ENCODE data around the gene ARHGAP44.
A peak's percentile ranks its signal among the peaks of the same experiment; 100 is the strongest.
"Not testable (repeated sequence)": the region's sequence is repeated elsewhere in the genome, so short reads cannot be mapped to it uniquely, and the experiment has no call there.

The ARHGAP44 gene

DNA sequence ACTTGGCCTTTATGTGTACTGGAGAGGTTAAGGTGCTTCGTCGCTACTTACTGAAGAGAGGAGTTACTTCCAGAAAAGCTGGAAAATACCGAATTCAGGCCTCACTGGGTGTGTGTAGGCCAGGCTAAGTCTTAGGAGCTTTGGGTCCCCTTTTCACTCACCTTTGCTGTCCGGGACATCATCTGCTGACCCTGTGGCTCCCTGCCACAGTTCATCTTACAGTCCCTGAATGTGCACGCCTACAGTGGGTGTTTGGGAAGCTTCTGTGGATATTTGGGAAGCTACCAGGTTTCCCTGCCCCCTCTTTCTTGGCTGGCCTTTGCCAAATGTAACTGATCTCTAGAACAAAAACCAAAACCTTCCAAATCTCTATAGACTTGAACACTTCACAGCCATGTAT is 177.1 kb downstream of the ARHGAP44 start:
- H3K9me3 ChIP-seq (ENCODE audit: control insufficient read depth in 2 of 2, low read length in 2 of 2): no peaks in the 10 kb centered on the region
- no peak overlapping the region for H3K9ac ChIP-seq (ENCODE audit: low read depth in 1 of 2, low read length in 2 of 2)
- no peak overlapping the region for H3K27ac ChIP-seq (ENCODE audit: low read depth in 2 of 2, low read length in 2 of 2)
- no peak overlapping the region for H3K4me3 ChIP-seq (ENCODE audit: low read length in 2 of 2)
- peaks cover 10 to 12% of the 10 kb centered on the region in 2 donors for H3K36me3 ChIP-seq (ENCODE audit: control insufficient read depth in 2 of 2, insufficient read depth in 2 of 2, low read length in 2 of 2)
- H3K4me1 ChIP-seq (ENCODE audit: control insufficient read depth in 2 of 2, insufficient read depth in 2 of 2, low read length in 2 of 2): no peaks in the 10 kb centered on the region
- H3K27me3 ChIP-seq (ENCODE audit: control insufficient read depth in 2 of 2, insufficient read depth in 2 of 2, low read length in 2 of 2): no peaks in the 10 kb centered on the region

DNA sequence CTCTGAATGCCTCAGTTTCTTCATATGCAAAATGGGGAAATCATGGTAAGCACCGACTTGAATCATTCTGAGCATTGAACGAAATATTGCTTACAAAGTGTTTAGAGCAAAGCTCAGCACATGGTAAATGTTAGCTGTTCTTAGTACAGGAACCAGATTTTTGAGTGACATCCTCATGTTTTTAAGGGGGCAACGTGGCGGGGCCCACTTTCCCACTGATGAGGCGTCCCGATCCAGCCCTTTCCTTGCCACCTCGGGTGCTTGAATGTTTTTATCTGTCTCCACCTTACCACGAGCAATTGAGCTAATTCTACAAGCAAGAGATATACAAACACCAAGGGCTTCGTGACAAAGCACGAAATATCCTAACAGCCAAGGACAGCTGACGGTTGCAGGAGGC is 178.7 kb downstream of the ARHGAP44 start:
- no peaks in the 10 kb centered on the region for H3K9me3 ChIP-seq (ENCODE audit: control insufficient read depth in 2 of 2, low read length in 2 of 2)
- H3K4me3 ChIP-seq (ENCODE audit: low read length in 2 of 2): no peak overlapping the region
- H3K4me1 ChIP-seq (ENCODE audit: control insufficient read depth in 2 of 2, insufficient read depth in 2 of 2, low read length in 2 of 2): no peaks in the 10 kb centered on the region
- no peak overlapping the region for H3K9ac ChIP-seq (ENCODE audit: low read depth in 1 of 2, low read length in 2 of 2)
- no peak overlapping the region for H3K27ac ChIP-seq (ENCODE audit: low read depth in 2 of 2, low read length in 2 of 2)
- H3K36me3 ChIP-seq (ENCODE audit: control insufficient read depth in 2 of 2, insufficient read depth in 2 of 2, low read length in 2 of 2): peaks cover 6 to 8% of the 10 kb centered on the region in 2 donors
- no peaks in the 10 kb centered on the region for H3K27me3 ChIP-seq (ENCODE audit: control insufficient read depth in 2 of 2, insufficient read depth in 2 of 2, low read length in 2 of 2)

DNA sequence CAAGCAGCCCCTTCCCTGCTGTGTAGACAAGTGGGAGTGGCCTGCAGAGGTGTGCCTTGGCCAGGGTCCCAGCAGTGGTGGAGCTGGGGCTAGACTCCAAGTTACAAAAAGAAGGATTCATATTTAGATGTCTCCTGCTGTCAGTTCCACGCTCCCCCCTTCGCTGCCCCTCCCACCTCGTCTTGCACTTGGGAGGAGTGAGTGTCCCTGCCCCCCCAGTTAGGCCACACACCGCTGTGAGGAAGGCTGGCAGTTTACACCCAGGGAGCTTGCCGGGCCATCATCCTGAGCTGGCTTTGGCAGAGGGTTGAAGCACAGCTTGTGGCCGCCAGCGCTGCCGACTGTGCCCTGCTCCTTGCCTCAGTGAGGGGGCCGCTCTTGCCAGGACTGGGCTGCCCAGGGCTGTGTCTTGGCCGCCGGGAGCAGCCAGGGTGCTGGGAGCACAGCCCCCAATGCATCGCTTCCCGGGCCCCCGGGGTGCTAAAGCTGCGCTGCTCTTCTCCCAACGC is 184.3 kb downstream of the ARHGAP44 start:
- H3K27me3 ChIP-seq (ENCODE audit: control insufficient read depth in 2 of 2, insufficient read depth in 2 of 2, low read length in 2 of 2): no peaks in the 10 kb centered on the region
- peaks cover 0 to 2% of the 10 kb centered on the region in 2 donors for H3K4me1 ChIP-seq (ENCODE audit: control insufficient read depth in 2 of 2, insufficient read depth in 2 of 2, low read length in 2 of 2)
- H3K9ac ChIP-seq (ENCODE audit: low read depth in 1 of 2, low read length in 2 of 2): no peak overlapping the region
- no peaks in the 10 kb centered on the region for H3K9me3 ChIP-seq (ENCODE audit: control insufficient read depth in 2 of 2, low read length in 2 of 2)
- no peak overlapping the region for H3K27ac ChIP-seq (ENCODE audit: low read depth in 2 of 2, low read length in 2 of 2)
- H3K4me3 ChIP-seq (ENCODE audit: low read length in 2 of 2): peak overlapping the region; percentile 7 to 11
- H3K36me3 ChIP-seq (ENCODE audit: control insufficient read depth in 2 of 2, insufficient read depth in 2 of 2, low read length in 2 of 2): peaks cover 3 to 9% of the 10 kb centered on the region in 2 donors

DNA sequence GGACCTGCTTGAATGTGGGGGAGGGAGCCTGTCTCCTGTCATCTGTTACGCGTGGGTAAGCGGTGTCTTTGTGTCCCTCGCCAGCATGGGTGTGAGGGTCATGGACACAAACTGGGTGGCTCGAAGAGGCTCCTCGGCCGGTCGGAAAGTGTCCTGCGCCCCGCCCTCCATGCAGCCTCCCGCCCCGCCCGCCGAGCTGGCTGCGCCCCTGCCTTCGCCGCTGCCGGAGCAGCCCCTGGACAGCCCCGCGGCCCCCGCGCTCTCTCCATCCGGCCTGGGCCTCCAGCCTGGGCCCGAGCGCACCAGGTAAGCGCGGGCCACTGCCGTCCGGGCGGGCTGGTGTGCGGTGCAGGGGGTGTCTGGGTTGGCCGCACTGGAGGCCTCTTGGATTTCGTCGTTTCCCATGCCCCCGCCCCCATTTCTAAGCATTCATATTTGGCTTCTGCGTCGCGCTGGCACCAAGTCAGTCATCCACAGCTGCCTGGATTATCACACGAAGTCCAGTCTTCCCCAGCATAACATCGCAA is 184.8 kb downstream of the ARHGAP44 start:
- no peaks in the 10 kb centered on the region for H3K9me3 ChIP-seq (ENCODE audit: control insufficient read depth in 2 of 2, low read length in 2 of 2)
- peak overlapping the region; percentile 7 to 11 for H3K4me3 ChIP-seq (ENCODE audit: low read length in 2 of 2)
- H3K27me3 ChIP-seq (ENCODE audit: control insufficient read depth in 2 of 2, insufficient read depth in 2 of 2, low read length in 2 of 2): no peaks in the 10 kb centered on the region
- H3K4me1 ChIP-seq (ENCODE audit: control insufficient read depth in 2 of 2, insufficient read depth in 2 of 2, low read length in 2 of 2): peaks cover 0 to 2% of the 10 kb centered on the region in 2 donors
- no peak overlapping the region for H3K27ac ChIP-seq (ENCODE audit: low read depth in 2 of 2, low read length in 2 of 2)
- no peak overlapping the region for H3K9ac ChIP-seq (ENCODE audit: low read depth in 1 of 2, low read length in 2 of 2)
- peaks cover 3 to 9% of the 10 kb centered on the region in 2 donors for H3K36me3 ChIP-seq (ENCODE audit: control insufficient read depth in 2 of 2, insufficient read depth in 2 of 2, low read length in 2 of 2)

DNA sequence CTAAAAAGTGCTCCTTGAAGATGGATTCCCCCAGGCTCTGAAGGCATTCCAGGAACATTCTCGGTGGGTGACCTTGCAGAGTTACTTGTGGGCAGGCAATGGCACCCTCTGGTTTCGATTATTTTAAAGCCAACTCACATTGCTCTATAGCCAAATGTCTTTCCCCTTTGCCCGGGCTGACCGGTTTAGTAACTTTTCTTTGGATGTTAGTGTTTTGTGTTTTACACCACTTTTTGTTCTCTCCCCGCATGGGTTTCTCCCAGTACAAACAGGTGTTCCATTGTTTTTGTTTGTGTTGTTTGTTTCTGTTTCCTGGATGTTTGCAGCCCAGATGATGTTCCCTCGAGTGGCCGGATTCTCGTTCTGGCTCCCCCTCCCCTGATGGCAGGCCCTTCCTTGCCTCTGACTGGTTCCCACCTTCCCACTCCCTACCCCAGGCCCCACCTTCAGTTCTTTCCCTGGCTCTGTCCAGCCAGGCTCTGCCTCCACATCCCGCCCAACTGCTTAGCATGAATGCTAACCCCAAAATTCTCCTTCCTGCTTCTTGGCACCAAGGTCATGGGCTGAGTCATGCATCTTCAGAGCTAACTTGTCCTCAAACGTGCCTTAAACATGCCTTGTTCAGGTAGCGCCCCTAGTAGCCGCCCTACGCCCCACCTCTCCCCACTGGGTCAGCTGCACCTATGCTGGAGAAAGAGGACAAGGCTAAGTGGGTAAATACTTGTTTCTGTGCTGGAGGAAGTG is 187.9 kb downstream of the ARHGAP44 start:
- Histone ChIP-seq H3K27ac (ENCODE audit: low read depth in 2 of 2, low read length in 2 of 2) (no peak overlapping the region), H3K27me3 (ENCODE audit: control insufficient read depth in 2 of 2, insufficient read depth in 2 of 2, low read length in 2 of 2) (no peaks in the 10 kb centered on the region), H3K4me1 (ENCODE audit: control insufficient read depth in 2 of 2, insufficient read depth in 2 of 2, low read length in 2 of 2) (peaks cover 0 to 2% of the 10 kb centered on the region in 2 donors), H3K4me3 (ENCODE audit: low read length in 2 of 2) (no peak overlapping the region), H3K9me3 (ENCODE audit: control insufficient read depth in 2 of 2, low read length in 2 of 2) (no peaks in the 10 kb centered on the region), H3K36me3 (ENCODE audit: control insufficient read depth in 2 of 2, insufficient read depth in 2 of 2, low read length in 2 of 2) (peaks cover 5 to 9% of the 10 kb centered on the region in 2 donors), H3K9ac (ENCODE audit: low read depth in 1 of 2, low read length in 2 of 2) (no peak overlapping the region)

DNA sequence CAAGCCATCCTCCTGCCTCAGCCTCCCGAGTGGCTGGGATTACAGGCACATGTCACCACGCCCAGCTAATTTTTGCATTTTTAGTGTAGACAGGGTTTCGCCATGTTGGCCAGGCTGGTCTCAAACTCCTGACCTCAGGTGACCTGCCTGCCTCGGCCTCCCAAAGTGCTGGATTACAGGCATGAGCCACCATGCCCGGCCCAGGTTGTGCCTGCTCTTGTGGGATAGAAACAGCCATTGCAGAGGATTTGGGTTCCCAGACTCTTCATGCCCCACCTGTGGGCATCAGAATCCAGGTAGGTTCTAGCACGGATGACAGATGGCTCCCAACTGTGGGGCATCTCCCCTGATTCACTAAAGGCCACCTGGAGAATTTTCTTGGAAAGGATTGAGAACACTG is 189.5 kb downstream of the ARHGAP44 start:
- not testable (repeated sequence) for H3K4me3 ChIP-seq (ENCODE audit: low read length in 2 of 2); H3K27me3 ChIP-seq (ENCODE audit: control insufficient read depth in 2 of 2, insufficient read depth in 2 of 2, low read length in 2 of 2); H3K27ac ChIP-seq (ENCODE audit: low read depth in 2 of 2, low read length in 2 of 2); H3K9me3 ChIP-seq (ENCODE audit: control insufficient read depth in 2 of 2, low read length in 2 of 2); H3K9ac ChIP-seq (ENCODE audit: low read depth in 1 of 2, low read length in 2 of 2); H3K4me1 ChIP-seq (ENCODE audit: control insufficient read depth in 2 of 2, insufficient read depth in 2 of 2, low read length in 2 of 2)
- peaks cover 6 to 13% of the 10 kb centered on the region in 2 donors for H3K36me3 ChIP-seq (ENCODE audit: control insufficient read depth in 2 of 2, insufficient read depth in 2 of 2, low read length in 2 of 2)

DNA sequence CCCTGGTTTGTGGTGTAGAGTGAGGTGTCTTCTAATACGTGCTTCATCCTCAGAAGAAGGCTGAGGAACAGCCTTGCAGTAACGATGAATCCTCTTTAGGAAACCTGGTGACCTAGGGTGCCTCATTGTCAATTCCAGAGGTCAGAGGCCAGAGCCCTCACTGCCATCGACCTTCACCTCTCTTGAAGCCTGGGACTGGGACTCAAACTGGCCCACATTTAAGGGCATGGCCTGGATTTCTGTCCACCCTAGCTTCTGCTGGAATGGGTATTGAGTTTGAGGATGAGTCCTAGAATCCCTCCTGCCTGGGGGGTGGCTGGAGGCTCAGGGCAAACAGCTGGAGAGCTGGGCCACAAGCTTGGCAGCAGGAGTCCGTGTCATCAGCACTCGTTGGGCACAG is 189.9 kb downstream of the ARHGAP44 start:
- H3K27me3 ChIP-seq (ENCODE audit: control insufficient read depth in 2 of 2, insufficient read depth in 2 of 2, low read length in 2 of 2): no peaks in the 10 kb centered on the region
- H3K9me3 ChIP-seq (ENCODE audit: control insufficient read depth in 2 of 2, low read length in 2 of 2): no peaks in the 10 kb centered on the region
- no peak overlapping the region for H3K27ac ChIP-seq (ENCODE audit: low read depth in 2 of 2, low read length in 2 of 2)
- no peaks in the 10 kb centered on the region for H3K4me1 ChIP-seq (ENCODE audit: control insufficient read depth in 2 of 2, insufficient read depth in 2 of 2, low read length in 2 of 2)
- peaks cover 10 to 13% of the 10 kb centered on the region in 2 donors for H3K36me3 ChIP-seq (ENCODE audit: control insufficient read depth in 2 of 2, insufficient read depth in 2 of 2, low read length in 2 of 2)
- H3K9ac ChIP-seq (ENCODE audit: low read depth in 1 of 2, low read length in 2 of 2): no peak overlapping the region
- H3K4me3 ChIP-seq (ENCODE audit: low read length in 2 of 2): no peak overlapping the region

DNA sequence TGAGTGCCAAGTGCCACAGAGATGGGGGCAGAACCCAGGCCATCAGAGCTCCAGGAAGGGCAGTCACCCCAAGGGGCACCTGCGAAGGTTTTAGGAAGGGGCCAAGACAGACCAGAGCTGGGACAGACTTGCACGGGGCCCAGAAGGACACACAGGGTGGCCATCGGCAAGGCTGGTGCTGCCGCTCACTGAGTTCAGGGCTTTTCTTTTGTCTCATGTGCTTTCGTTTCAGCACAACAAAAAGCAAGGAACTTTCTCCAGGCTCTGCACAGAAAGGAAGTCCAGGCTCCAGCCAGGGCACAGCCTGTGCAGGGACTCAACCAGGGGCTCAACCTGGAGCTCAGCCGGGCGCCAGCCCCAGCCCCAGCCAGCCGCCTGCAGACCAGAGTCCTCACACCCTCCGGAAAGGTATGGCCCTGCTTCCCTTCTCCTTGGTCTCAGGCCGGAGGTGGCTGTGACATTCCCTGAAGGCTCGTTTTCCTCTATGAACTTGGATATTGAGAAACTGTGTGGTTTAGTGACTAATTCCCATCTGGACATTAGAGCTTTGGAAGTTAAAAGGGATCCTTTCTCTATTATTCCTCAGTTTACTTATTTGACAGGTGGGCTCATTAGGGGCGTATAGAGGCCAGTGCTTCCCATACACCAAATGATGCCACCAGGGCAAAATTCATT is 190.7 kb downstream of the ARHGAP44 start:
- Histone ChIP-seq H3K27ac (ENCODE audit: low read depth in 2 of 2, low read length in 2 of 2) (no peak overlapping the region), H3K4me3 (ENCODE audit: low read length in 2 of 2) (no peak overlapping the region), H3K36me3 (ENCODE audit: control insufficient read depth in 2 of 2, insufficient read depth in 2 of 2, low read length in 2 of 2) (peaks cover 10% of the 10 kb centered on the region in 2 donors), H3K27me3 (ENCODE audit: control insufficient read depth in 2 of 2, insufficient read depth in 2 of 2, low read length in 2 of 2) (no peaks in the 10 kb centered on the region), H3K4me1 (ENCODE audit: control insufficient read depth in 2 of 2, insufficient read depth in 2 of 2, low read length in 2 of 2) (no peaks in the 10 kb centered on the region), H3K9me3 (ENCODE audit: control insufficient read depth in 2 of 2, low read length in 2 of 2) (no peaks in the 10 kb centered on the region), H3K9ac (ENCODE audit: low read depth in 1 of 2, low read length in 2 of 2) (no peak overlapping the region)

DNA sequence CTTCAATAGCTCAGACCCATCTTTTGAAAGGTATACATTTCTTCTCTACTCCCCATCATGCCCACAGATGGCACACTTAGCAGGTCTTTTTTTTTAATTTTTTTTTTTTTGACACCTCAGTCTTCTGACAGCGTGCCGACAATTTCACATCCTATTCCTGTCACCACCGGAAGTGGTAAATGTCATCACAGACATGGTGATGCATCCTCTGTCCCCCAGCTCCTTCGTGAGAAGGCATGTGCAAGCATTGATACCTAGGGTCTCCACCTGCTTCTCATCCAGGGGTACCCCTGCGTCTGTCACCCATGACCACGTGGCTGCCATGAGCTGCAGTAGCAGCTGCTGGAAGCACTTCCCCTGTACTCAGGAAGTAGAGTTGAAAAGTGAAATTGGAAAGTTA is 192.9 kb downstream of the ARHGAP44 start:
- Histone ChIP-seq H3K4me1 (ENCODE audit: control insufficient read depth in 2 of 2, insufficient read depth in 2 of 2, low read length in 2 of 2) (peaks cover 0 to 2% of the 10 kb centered on the region in 2 donors), H3K9ac (ENCODE audit: low read depth in 1 of 2, low read length in 2 of 2) (no peak overlapping the region), H3K27ac (ENCODE audit: low read depth in 2 of 2, low read length in 2 of 2) (no peak overlapping the region), H3K36me3 (ENCODE audit: control insufficient read depth in 2 of 2, insufficient read depth in 2 of 2, low read length in 2 of 2) (peaks cover 3 to 7% of the 10 kb centered on the region in 2 donors), H3K9me3 (ENCODE audit: control insufficient read depth in 2 of 2, low read length in 2 of 2) (no peaks in the 10 kb centered on the region), H3K4me3 (ENCODE audit: low read length in 2 of 2) (no peak overlapping the region), H3K27me3 (ENCODE audit: control insufficient read depth in 2 of 2, insufficient read depth in 2 of 2, low read length in 2 of 2) (no peaks in the 10 kb centered on the region)
